GM19240 (cell line): ENCODE measurements around the gene CRB3.

Experiments
- DNase-seq: peaks from one replicate; pipeline ENCODE4 v3.0.0; 2011; ENCODE audit warnings: low spot score; ENCODE audit not compliant: insufficient read length

CRB3 gene

DNA sequence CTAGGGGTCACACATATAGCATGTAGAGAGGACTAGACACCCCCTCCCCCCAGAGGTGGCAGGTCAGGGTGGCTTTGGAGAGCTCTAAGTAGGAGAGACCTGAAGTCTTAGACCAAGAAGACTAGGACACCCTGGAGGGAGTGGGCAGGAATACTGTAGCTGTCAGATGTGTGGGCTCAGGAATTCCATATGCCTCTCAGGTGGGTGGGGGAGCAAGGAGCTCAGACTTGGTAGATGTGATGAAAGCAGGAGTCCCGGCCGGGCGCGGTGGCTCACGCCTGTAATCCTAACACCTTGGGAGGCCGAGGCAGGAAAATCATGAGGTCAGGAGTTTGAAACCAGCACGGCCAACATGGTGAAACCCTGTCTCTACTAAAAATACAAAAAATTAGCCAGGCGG is 1.6 kb downstream of the CRB3 start:
- DNase-seq: no peak

GRCh38 chr19:6466526-6467248 is 2.6 kb downstream of the CRB3 start:
- DNase-seq: no peak

GRCh38 chr19:6467384-6467783 is 3.3 kb downstream of the CRB3 start:
- no peak for DNase-seq

GRCh38 chr19:6470173-6470572 is 6.1 kb downstream of the CRB3 start:
- DNase-seq: no peak

DNA sequence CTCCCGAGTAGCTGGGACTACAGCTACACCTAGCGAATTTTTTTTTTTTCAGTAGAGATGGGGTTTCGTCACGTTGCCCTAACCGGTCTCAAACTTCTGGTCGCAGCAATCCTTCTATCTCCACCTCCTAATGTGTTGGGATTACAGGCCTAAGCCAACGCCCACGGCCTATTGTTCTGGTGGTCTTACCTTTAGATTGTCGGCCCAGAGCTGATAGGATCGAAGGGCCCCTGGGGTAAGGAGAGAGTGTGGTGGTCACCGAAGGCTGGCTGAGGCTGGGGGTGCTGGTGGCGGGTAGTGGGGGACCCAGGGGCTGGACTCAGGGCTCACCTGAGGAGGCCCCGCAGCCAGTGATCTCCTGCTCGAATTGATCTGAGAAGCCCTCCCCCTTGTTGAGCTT is 7.0 kb downstream of the CRB3 start:
- no peak for DNase-seq

DNA sequence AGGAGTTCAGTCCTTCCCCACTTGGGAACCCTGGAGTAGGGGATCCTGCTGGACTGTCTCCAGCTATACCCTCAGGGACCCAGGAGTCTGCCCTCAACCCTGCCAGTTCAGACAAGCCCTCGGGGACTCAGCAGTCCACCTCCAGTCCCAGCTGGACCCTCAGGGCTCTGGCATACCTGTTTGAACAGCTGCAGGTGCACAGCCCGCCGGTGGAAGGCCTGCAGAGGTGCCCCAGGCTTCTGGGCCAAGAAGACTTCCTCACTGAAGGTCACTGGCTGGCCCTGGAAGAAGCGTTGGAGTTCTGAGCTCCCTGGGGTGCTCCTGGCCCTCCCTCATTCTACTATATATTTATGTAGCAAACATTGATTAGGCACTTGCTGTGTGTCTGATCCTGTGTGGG is 8.6 kb downstream of the CRB3 start:
- DNase-seq: no peak

GRCh38 chr19:6473647-6474046 is 9.6 kb downstream of the CRB3 start:
- no peak for DNase-seq

- DNase-seq: no peak
These were observed 11.4 kb downstream of the CRB3 start for GRCh38 chr19:6475321-6476108.

DNA sequence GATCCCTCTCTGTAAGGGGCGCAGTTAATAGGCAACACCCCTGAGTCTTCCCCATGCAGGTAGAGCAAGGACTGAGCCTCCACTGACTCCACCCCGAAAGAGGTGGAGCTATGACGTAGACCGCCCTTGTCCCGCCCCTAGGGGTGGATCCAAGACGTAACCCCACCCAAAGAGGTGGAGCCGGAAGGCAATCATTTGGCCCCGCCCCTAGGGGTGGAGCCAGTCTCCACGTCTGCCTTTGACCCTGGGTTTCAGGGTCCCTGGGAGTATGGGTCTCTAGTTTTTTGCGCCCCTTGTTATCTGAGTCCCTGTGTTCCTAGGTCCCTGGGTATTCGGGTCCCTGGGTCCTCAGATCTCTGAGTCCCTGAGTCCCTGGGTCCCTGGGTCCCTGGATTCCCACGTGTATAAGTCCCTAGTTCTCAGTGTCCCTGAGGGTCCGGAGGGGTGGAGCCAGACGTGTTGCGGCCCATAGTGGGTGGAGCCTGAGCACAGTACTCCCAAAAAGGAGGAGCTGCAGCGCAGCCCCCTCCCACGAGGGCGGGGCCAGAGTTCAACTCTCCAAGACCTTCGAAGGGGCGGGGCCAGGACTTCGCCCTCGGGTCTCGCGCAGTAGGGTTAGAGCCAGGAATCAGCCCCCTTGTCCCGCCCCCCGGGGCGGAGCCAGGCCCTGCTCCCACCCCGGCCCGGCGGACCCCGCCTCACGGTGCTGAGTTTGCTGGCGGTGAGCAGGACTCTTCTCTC is 12.3 kb downstream of the CRB3 start:
- DNase-seq: no peak

GRCh38 chr19:6476896-6477431 is 12.9 kb downstream of the CRB3 start:
- DNase-seq: no peak

GRCh38 chr19:6478815-6479214 is 14.7 kb downstream of the CRB3 start:
- no peak for DNase-seq

DNA sequence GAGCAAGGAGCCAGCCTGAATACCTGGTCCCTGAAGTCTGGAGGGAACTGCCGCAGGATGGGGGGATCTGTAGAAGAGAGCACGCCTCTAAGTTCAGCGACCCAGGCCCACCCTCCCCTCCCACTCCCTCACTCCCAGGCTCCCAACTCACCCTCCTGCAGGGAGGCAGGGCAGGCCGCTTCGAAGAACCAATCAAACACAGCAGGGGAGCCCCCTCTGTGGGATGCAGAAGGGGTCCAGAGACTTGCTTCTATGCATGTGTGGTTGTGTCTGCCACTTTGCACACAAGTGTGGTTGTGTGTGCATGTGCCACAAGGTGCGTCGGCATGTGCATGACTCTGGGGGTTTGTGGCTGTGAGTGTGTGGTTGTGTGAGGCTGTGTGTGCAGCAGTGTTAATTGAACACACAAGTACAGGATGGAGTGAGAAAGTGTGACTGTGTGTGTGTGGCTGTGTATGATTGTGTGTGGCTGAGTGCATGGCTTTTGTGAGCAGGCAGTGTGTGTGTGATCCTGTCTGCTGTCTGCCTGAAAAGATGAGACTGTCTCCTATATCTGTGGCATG is 15.8 kb downstream of the CRB3 start:
- DNase-seq: no peak

GRCh38 chr19:6480848-6481415 is 16.9 kb downstream of the CRB3 start:
- no peak for DNase-seq

DNA sequence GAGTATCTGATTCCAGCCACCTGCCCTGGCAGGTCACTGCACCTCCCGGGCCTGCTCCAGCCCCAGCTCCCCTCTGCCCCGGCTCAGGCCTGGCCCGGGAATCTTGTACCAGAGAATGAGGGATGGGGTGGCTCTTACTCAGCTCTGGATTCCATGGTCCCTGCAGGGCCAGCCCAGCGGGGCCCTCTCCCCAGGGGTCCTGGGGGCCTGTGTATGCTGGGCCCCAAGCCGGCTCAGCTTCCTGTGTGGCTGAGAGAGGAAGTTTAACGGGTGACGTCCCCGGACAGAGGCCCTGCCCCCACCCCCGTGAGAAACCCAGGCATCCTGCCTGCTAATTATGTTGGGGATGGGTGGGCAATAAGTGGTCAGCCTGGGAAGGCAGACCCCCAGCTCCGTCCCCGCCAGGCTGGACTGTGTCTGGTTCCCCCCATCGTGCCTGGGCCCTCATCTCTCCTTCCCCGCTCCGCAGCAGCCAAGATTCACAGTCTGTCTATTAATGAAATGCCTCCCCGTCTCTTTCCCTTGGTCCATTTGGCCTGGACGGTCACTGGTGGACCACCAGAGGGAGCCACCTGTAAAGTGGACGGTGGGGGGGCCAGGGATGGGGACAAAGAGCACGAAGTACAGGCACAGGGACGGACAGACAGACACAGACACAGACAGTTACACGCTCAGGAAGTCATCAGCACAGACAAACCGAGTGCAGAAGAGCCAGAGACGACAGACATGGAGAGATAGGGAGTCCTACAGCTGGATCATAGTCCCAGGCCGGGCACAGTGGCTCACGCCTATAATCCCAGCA is 17.7 kb downstream of the CRB3 start, which contains the start of gene DENND1C:
Gene DENND1C (minus strand): TSS at position 247 of the 802 bp plus-strand sequence. CDS start 92 bp downstream, at position 155.
- DNase-seq: peak; percentile 65

- no peak for DNase-seq
These were observed 18.2 kb downstream of the CRB3 start for GRCh38 chr19:6482343-6482686.

DNA sequence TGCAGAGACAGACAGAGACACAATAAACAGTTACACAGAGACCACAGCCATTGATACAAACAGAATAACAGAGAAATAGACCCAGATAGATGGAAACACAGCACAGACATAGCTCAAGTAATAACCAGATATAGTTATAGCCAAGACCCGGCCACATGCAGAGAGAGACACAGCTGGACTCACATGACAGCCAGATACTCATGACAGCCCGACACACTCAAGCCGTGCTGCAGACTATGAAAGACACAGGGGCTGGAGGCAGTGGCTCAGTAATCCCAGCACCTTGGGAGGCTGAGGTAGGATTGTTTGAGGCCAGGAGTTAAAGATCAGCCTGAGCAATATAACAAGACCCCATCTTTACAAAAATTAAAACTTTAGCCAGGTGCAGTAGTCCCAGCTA is 19.2 kb downstream of the CRB3 start:
- no peak for DNase-seq

- no peak for DNase-seq
These were observed 20.2 kb downstream of the CRB3 start for GRCh38 chr19:6484230-6484629.

DNA sequence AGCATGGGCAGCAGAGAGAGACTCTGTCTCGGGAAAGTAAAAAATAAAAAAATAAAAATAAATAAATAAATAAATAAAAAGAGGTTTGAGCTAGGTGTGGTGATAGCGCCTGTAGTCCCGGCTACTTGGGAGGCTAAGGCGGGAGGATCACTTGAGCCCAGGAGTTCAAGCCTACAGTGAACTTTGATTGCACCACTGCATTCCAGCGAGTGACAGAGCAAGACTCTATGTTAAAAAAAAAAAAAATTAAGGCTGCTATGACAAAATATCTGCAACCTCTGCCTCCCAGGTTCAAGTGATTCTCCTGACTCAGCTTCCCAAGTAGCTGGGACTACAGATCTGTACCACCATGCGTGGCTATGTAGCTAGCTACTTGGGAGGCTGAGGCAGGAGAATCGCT is 20.8 kb downstream of the CRB3 start:
- DNase-seq: no peak

DNA sequence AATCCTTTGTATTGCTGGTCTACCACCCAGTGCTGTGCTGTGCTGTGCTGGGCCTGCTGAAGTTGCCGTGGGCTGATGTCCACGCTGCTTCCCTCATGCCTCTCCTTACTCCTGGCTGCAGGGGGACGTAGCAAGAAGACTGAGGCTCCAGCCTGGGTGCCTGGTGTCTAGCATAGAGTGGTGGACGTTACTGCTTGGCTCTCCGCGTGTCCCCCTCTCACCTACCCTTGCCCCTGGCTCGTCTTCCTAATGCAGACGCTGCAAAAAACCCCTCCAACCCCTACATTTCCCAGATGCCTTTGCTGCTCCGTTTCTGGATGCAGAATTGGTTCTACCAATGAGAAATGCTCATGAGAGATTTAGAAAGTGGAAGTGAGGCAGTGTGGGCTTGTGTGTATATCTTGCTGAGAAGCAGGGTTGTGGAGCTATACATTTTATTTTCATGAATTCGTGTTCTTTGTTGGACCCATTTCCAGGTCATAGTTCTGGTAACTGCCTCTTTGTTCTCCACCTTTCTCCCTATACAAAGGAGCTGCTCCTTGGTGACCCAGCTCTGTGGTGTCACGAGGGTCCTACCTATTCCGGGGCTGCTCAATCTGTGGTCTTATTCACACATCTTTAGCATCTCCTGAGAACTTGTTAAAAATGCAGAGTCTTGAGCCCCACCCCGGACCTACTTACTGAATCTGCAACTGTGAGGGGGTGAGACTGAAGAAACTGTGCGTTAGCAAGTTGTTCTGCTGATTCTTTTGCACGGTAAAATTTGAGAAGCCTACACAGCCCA is 25.4 kb downstream of the CRB3 start:
- peak; percentile 64 for DNase-seq

- no peak for DNase-seq
These were observed 26.1 kb downstream of the CRB3 start for GRCh38 chr19:6490134-6490533.
